GM12873 (cell line): Measurements from ENCODE around the gene VDAC1.

Experiments used
- TF ChIP-seq, protein P1 (sequence below): IDR thresholded peaks from 2 replicates; pipeline ENCODE4 v1.5.1; 2012; ENCODE audit warnings: low read depth, mild to moderate bottlenecking, moderate library complexity, low read length, control low read depth; ENCODE audit not compliant: insufficient read depth; ENCODE audit errors: missing control alignments

Gene VDAC1

DNA sequence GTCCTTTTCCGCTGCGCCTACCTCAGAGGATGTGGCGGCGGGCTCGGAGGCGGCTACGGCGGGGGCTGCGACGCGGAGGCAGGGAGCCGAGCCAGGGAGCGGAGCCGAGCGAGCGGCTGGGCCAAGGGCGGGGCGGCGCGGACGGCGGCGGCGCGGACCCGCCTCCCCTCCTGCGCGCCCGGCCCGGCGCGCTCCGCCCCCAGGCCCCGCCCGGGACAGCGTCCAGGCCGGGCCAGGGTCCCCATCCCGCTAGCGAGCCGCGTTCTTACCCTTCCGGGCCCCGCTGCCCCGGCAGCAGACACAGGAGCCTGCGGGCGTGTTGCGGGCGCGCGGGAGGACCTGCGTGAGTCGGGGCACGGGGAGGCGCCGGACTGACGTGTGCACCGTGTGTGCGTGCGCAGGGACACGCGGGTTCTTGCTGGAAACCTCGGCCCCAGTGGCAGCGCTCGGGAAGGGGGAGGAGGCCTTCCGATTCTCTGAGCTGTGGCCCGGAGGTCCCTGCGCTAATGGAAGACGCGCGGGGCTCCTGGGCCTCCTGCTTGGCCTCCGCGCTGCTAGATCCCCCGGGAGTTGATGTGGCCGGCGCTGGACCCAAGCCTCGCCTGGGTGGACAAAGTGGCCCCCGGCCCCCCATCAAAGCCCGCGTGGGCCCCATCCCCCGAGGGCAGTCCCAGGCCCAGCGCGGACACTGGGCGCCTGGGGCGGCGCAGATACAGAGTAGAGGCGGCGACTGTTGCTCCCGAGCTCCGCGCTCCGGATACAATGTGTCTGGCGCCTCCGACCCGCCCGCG, at the start of gene VDAC1:
TSS of gene VDAC1 (minus strand) at position 350 of the 791 bp plus-strand sequence. CDS start 11,963 bp downstream, outside the sequence.
- TF ChIP-seq, protein P1, sequence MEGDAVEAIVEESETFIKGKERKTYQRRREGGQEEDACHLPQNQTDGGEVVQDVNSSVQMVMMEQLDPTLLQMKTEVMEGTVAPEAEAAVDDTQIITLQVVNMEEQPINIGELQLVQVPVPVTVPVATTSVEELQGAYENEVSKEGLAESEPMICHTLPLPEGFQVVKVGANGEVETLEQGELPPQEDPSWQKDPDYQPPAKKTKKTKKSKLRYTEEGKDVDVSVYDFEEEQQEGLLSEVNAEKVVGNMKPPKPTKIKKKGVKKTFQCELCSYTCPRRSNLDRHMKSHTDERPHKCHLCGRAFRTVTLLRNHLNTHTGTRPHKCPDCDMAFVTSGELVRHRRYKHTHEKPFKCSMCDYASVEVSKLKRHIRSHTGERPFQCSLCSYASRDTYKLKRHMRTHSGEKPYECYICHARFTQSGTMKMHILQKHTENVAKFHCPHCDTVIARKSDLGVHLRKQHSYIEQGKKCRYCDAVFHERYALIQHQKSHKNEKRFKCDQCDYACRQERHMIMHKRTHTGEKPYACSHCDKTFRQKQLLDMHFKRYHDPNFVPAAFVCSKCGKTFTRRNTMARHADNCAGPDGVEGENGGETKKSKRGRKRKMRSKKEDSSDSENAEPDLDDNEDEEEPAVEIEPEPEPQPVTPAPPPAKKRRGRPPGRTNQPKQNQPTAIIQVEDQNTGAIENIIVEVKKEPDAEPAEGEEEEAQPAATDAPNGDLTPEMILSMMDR: no peak

DNA sequence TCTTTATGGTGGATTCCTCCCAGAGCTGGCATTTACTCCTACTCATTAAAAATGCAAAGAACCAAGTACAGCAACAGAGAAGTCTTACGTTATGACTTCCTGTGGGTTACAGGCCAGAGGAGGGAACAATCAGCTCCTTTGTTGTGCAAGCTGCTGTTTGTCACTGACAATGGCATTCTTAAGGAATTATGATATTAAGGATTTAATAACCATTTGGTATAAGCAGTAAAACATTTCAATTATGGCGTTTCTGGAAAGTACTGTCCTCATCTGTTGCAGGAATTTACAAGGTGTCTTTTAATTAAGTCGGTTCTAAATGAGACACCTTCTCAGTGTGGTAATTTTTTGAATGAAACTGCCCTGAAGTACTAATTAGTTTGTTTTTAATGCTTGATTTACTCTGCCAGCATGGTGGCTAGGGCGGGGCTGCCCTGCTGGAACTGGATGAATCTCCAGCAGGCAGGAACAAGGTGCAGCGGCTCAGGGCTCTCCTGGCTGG, 49.1 kb upstream of the VDAC1 start:
- TF ChIP-seq, protein P1: no peak

- TF ChIP-seq, protein P1: no peak
Observed at GRCh38 chr5:134053314-134053839, 48.6 kb upstream of the VDAC1 start.

- TF ChIP-seq, protein P1: no peak
Observed at GRCh38 chr5:134051305-134051704, 46.5 kb upstream of the VDAC1 start.

DNA sequence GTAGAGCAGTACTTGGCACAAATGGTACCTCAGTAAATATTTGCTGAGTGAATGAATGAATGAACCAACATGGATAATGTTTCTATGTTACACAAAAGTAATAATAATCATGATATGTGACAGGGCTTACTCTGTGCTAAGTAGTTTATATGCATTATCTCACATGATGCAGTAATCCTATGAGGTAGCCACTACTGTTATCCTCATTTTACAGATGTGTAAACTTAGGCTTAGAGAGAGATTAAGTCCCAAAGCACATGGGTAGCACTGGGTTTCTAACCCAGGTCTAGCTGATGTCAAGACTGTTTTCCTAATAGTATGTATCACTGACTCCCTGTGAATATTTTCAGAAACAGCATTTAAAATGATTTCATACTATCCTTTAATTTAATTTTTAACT, 44.1 kb upstream of the VDAC1 start:
- TF ChIP-seq, protein P1: no peak

DNA sequence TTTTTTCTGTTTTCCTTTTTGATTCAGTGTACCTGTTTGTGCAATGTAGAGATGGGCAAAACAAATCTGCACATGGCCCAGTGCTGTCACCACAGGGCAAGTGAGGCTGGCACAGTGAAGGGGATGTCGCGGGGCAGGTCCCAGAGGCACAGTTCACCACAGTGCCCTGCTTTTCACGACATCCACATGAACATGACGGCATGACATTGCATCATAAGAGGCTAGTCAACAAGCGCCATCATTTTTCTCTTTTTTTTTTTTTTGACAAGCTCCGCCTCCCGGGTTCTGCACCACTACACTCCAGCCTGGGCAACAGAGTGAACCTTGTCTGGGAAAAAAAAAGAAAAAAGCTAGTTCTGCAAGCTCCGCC, 42.9 kb upstream of the VDAC1 start:
- TF ChIP-seq, protein P1: no peak

DNA sequence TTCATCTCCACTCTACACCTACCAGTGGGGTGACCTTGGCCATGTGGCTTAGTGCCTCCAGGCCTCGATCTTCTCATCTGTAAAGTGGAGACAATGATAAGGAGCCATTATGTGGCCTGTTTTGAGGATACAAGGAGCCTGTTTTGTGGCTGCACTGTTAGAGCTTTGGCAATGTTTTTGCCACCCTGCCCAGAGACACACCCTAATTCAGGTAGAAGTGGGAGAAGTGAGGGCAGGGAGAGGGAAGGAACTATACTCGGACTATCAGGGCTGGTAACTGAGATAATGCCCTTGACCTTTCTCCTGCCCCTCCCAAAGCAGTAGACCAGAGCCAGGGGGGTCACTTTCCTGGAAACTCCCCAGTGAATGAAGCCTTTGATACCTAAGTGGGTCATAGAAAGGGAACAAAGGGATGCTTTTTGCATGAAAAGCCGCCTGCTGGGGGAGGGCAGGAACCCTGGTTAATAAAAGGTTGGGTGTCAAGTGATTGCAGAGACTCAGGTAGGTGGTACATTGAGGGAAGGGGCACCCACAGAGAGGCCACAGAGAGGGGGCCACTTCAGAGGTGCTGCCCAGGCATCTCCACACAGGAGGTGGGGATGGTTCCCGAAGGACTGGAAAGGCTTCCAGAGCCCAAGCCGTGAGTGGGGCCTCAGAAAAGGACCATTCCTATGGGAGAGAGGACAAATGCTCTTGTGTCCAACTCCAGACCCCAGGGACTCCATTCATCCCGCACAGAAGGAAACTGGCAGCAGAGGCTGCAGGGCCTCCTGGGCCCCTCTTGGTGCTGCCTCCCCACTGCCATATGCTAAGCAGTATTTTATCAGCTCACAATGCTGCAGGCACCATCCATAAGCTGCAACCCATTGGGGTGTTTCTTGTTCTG, 42.3 kb upstream of the VDAC1 start:
- TF ChIP-seq, protein P1: no peak
